HG03095 (cell line): ENCODE results near the gene ARHGEF16.

ENCODE experiments used
- ATAC-seq: cut with Tn5 transposase; IDR thresholded peaks from one replicate; pipeline ENCODE4 v1.9.1; 2021; ENCODE audit warnings: moderate library complexity; ENCODE audit not compliant: unreplicated experiment

ARHGEF16 gene

GRCh38 chr1:3479511-3480368 lies 25.3 kb downstream of the ARHGEF16 start:
- no peak for ATAC-seq

GRCh38 chr1:3480369-3480719 lies 25.9 kb downstream of the ARHGEF16 start:
- ATAC-seq, result no peak

- ATAC-seq, result no peak
Measured at GRCh38 chr1:3481046-3481445, 26.6 kb downstream of the ARHGEF16 start.

- no peak for ATAC-seq
Measured at GRCh38 chr1:3481836-3482375, 27.4 kb downstream of the ARHGEF16 start.

GRCh38 chr1:3482378-3482849 lies 27.9 kb downstream of the ARHGEF16 start:
- ATAC-seq, result no peak

- no peak for ATAC-seq
Measured at GRCh38 chr1:3483380-3483779, 28.9 kb downstream of the ARHGEF16 start.

GRCh38 chr1:3483801-3484444 lies 29.5 kb downstream of the ARHGEF16 start:
- no peak for ATAC-seq

- no peak for ATAC-seq
Measured at GRCh38 chr1:3485016-3485415, 30.6 kb downstream of the ARHGEF16 start.

GRCh38 chr1:3488432-3488831 lies 34.0 kb downstream of the ARHGEF16 start:
- ATAC-seq, result no peak

- ATAC-seq, result no peak
Measured at GRCh38 chr1:3490046-3490745, 35.7 kb downstream of the ARHGEF16 start.

- no peak for ATAC-seq
Measured at GRCh38 chr1:3491291-3492246, 37.1 kb downstream of the ARHGEF16 start.

GRCh38 chr1:3492545-3493246 lies 38.2 kb downstream of the ARHGEF16 start:
- no peak for ATAC-seq

- no peak for ATAC-seq
Measured at GRCh38 chr1:3494321-3495308, 40.1 kb downstream of the ARHGEF16 start.

- ATAC-seq, result no peak
Measured at GRCh38 chr1:3495776-3496745, 41.6 kb downstream of the ARHGEF16 start.

- ATAC-seq, result no peak
Measured at GRCh38 chr1:3496916-3497315, 42.5 kb downstream of the ARHGEF16 start.

- no peak for ATAC-seq
Measured at GRCh38 chr1:3497521-3497920, 43.1 kb downstream of the ARHGEF16 start.

- no peak for ATAC-seq
Measured at GRCh38 chr1:3498246-3498930, 43.9 kb downstream of the ARHGEF16 start.
